CD4-positive, alpha-beta memory T cell (primary cell): Measurements from ENCODE around the gene MCC. TPM values are rescaled to one million over a fixed set of nuclear protein-coding genes. Genes with fewer than 3 reads are reported as not detected.
"Not testable (repeated sequence)": the region's sequence is repeated elsewhere in the genome, so short reads cannot be mapped to it uniquely, and the experiment has no call there.

Experiments
- CTCF ChIA-PET: fragments of 350-600 bp; sonication (Branson Sonifier 250); formaldehyde crosslinking; loops from one replicate; lab custom pipeline; 2021; ENCODE audit warnings: inconsistent platforms; ENCODE audit not compliant: partially characterized antibody; lab: Charles Lee
- POLR2A ChIA-PET: fragments of 350-600 bp; sonication (Branson Sonifier 250); formaldehyde crosslinking; loops from one replicate; lab custom pipeline; 2021; ENCODE audit not compliant: partially characterized antibody; lab: Charles Lee
- DNase-seq, 5 donors: peaks; one replicate each; pipeline versions ENCODE4 v3.0.0 to v3.0.0-alpha.2; 2020 to 2022; ENCODE audit warnings: mixed read lengths in 1 of 5
- H3K27ac ChIP-seq: one replicate; pipeline ENCODE4 v1.7.0; 2013; ENCODE audit warnings: low read depth, low read length
- H3K27me3 ChIP-seq: 2 replicates; pipeline ENCODE4 v1.7.0; 2013; ENCODE audit warnings: mild to moderate bottlenecking, low read length, moderate library complexity; ENCODE audit not compliant: insufficient read depth
- H3K36me3 ChIP-seq: 2 replicates; pipeline ENCODE4 v1.7.0; 2013; ENCODE audit warnings: mild to moderate bottlenecking, low read length, moderate library complexity; ENCODE audit not compliant: insufficient read depth
- H3K4me1 ChIP-seq: 2 replicates; pipeline ENCODE4 v1.7.0; 2013; ENCODE audit warnings: mild to moderate bottlenecking, low read length, moderate library complexity; ENCODE audit not compliant: insufficient read depth
- H3K4me3 ChIP-seq, 2 donors: one replicate each; pipeline ENCODE4 v1.7.0; 2013; ENCODE audit warnings: low read length in 2 of 2, mild to moderate bottlenecking in 1 of 2
- H3K9me3 ChIP-seq, 2 donors: one replicate each; pipeline ENCODE4 v1.7.0; 2013; ENCODE audit warnings: low read length in 2 of 2, control low read depth in 1 of 2; ENCODE audit not compliant: control insufficient read depth in 1 of 2
- H3K27ac Mint-ChIP-seq, 7 donors: one replicate each; pipeline ENCODE4 v1.8.0; 2020 to 2021; ENCODE audit warnings: mixed read lengths in 7 of 7, mild to moderate bottlenecking in 6 of 7, inconsistent platforms in 3 of 7, moderate library complexity in 3 of 7
- H3K27me3 Mint-ChIP-seq, 2 donors: one replicate each; pipeline ENCODE4 v1.8.0; 2020 to 2021; ENCODE audit warnings: mixed read lengths in 2 of 2
- H3K36me3 Mint-ChIP-seq, 2 donors: one replicate each; pipeline ENCODE4 v1.8.0; 2020 to 2021; ENCODE audit warnings: mixed read lengths in 2 of 2, inconsistent platforms in 1 of 2, mild to moderate bottlenecking in 1 of 2
- H3K4me1 Mint-ChIP-seq, 4 donors: one replicate each; pipeline ENCODE4 v1.8.0; 2020 to 2021; ENCODE audit warnings: mixed read lengths in 4 of 4, mild to moderate bottlenecking in 1 of 4
- H3K4me3 Mint-ChIP-seq, 8 donors: one replicate each; pipeline ENCODE4 v1.8.0; 2020 to 2021; ENCODE audit warnings: mixed read lengths in 8 of 8, mild to moderate bottlenecking in 7 of 8, moderate library complexity in 6 of 8, inconsistent platforms in 3 of 8
- H3K9me3 Mint-ChIP-seq, 8 donors: one replicate each; pipeline ENCODE4 v1.8.0; 2020 to 2021; ENCODE audit warnings: mixed read lengths in 8 of 8, mild to moderate bottlenecking in 5 of 8, inconsistent platforms in 3 of 8, moderate library complexity in 1 of 8
- intact Hi-C: fragments of 100-400 bp; cut with micrococcal nuclease; formaldehyde crosslinking; loops from one replicate; pipeline ENCODE4 v1.15.1; 2023
- polyA plus RNA-seq, 2 donors: library from polyadenylated mRNA; unstranded; fragments of 300-500 nt; fragmentation: Illumina TruSeq; gene quantifications; one replicate each; pipeline ENCODE4 v1.2.3, GENCODE V29; 2021
- total RNA-seq, 2 experiments: library from RNA; stranded (reverse); gene quantifications; one replicate each; pipeline ENCODE4 v1.2.3, GENCODE V29; 2021

Gene MCC
- total and polyA plus RNA-seq, 4 experiments from 2014 or later, result 0.92 to 12.1 (median 7.7) TPM

DNA sequence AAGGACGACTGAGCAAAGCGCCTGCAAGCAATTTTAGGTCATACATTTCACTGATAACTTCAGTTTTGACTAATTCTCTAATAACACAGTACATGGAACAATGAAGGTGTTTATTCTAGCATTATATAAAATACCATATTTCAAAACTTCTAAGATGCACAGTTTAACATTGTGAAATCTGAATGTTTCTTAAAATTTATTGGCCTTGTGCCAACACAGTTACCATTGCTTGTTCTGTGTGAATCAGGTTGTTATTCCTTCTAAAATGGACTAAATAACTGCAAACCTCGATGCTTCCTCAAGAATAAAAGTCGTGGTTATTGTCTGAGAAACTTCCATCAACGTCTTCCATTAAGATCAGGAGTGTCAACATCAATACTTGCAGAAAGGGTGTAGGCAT lies 8.0 kb downstream of the MCC start:
- Mint-ChIP-seq H3K9me3 (no peaks in the 10 kb centered on the region), H3K4me1 (no peaks in the 10 kb centered on the region), H3K27me3 (peaks cover 13 to 18% of the 10 kb centered on the region in 2 donors), H3K36me3 (no peaks in the 10 kb centered on the region), H3K27ac (no peak overlapping the region), H3K4me3 (no peak overlapping the region)
- peaks cover 4% of the 10 kb centered on the region for H3K27me3 ChIP-seq
- POLR2A ChIA-PET, result no interaction called here
- no peaks in the 10 kb centered on the region for H3K36me3 ChIP-seq
- intact Hi-C loops, result no loop called here
- H3K4me3 ChIP-seq, result no peak overlapping the region
- CTCF ChIA-PET, result no interaction called here
- DNase-seq, result no peak
- no peak overlapping the region for H3K27ac ChIP-seq
- H3K9me3 ChIP-seq, result no peaks in the 10 kb centered on the region
- no peaks in the 10 kb centered on the region for H3K4me1 ChIP-seq

DNA sequence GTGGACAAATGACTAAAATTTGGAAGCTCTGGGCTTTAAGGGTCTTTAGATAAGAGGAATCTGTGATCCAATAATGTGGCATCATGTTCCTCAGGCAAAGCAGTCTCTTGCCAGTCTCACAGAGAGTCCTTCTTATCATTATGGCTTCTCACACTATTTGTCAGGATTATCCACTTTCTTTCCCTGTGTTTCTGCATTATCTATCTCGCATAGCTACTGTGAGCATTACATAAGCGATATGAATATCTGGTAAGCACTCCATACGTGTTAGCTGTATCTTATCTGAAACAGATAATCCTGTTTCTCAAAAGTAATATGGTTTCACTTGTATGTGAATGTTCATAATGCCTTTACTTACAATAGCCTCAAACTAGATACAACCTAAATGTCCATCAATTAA lies 9.6 kb downstream of the MCC start:
- Histone ChIP-seq H3K4me3 (no peak overlapping the region), H3K27me3 (no peaks in the 10 kb centered on the region), H3K9me3 (no peaks in the 10 kb centered on the region), H3K27ac (no peak overlapping the region), H3K36me3 (no peaks in the 10 kb centered on the region), H3K4me1 (no peaks in the 10 kb centered on the region)
- Mint-ChIP-seq H3K36me3 (no peaks in the 10 kb centered on the region), H3K4me3 (no peak overlapping the region), H3K4me1 (no peaks in the 10 kb centered on the region), H3K27me3 (peaks cover 11 to 20% of the 10 kb centered on the region in 2 donors), H3K9me3 (no peaks in the 10 kb centered on the region), H3K27ac (no peak overlapping the region)
- intact Hi-C loops, result no loop called here
- no peak for DNase-seq
- ChIA-PET POLR2A (no interaction called here), CTCF (no interaction called here)

- CTCF ChIA-PET, result no interaction called here
- DNase-seq, result no peak
- POLR2A ChIA-PET, result no interaction called here
- Mint-ChIP-seq H3K27me3 (peaks cover 13 to 16% of the 10 kb centered on the region in 2 donors), H3K9me3 (peaks cover 0 to 5% (median 0%) of the 10 kb centered on the region in 8 donors), H3K27ac (no peak overlapping the region), H3K4me1 (no peaks in the 10 kb centered on the region), H3K36me3 (no peaks in the 10 kb centered on the region), H3K4me3 (no peak overlapping the region)
- Histone ChIP-seq H3K36me3 (no peaks in the 10 kb centered on the region), H3K4me3 (no peak overlapping the region), H3K27ac (no peak overlapping the region), H3K4me1 (no peaks in the 10 kb centered on the region), H3K27me3 (no peaks in the 10 kb centered on the region), H3K9me3 (no peaks in the 10 kb centered on the region)
- intact Hi-C loops, result no loop called here
Measured at GRCh38 chr5:113474100-113474728, 14.0 kb downstream of the MCC start.

- no peak overlapping the region for H3K4me3 ChIP-seq
- POLR2A ChIA-PET, result no interaction called here
- Mint-ChIP-seq H3K9me3 (no peaks in the 10 kb centered on the region), H3K4me1 (no peaks in the 10 kb centered on the region), H3K36me3 (no peaks in the 10 kb centered on the region), H3K27ac (no peak overlapping the region), H3K27me3 (no peaks in the 10 kb centered on the region), H3K4me3 (no peak overlapping the region)
- CTCF ChIA-PET, result no interaction called here
- intact Hi-C loops, result no loop called here
- H3K36me3 ChIP-seq, result no peaks in the 10 kb centered on the region
- no peak overlapping the region for H3K27ac ChIP-seq
- DNase-seq, result no peak
- no peaks in the 10 kb centered on the region for H3K27me3 ChIP-seq
- no peaks in the 10 kb centered on the region for H3K9me3 ChIP-seq
- H3K4me1 ChIP-seq, result no peaks in the 10 kb centered on the region
Measured at GRCh38 chr5:113463032-113463431, 25.2 kb downstream of the MCC start.

DNA sequence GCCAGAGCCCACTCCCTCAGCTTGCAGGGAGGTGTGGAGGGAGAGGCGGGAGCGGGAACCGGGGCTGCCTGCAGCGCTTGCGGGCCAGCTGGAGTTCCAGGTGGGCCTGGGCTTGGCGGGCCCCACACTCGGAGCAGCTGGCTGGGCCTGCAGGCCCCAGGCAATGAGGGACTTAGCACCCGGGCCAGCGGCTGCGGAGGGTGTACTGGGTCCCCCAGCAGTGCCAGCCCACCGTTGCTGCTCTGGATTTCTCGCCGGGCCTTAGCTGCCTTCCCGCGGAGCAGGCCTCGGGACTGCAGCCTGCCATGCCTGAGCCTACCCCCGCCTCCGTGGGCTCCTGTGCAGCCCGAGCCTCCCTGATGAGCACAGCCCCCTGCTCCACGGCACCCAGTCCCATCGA lies 31.1 kb downstream of the MCC start:
- DNase-seq, H3K4me3 Mint-ChIP-seq, POLR2A ChIA-PET, H3K4me1 Mint-ChIP-seq, H3K27me3 Mint-ChIP-seq, H3K4me1 ChIP-seq, H3K9me3 Mint-ChIP-seq, H3K9me3 ChIP-seq, H3K36me3 Mint-ChIP-seq, H3K27ac Mint-ChIP-seq, intact Hi-C loops, H3K4me3 ChIP-seq, CTCF ChIA-PET, H3K27ac ChIP-seq, H3K27me3 ChIP-seq, H3K36me3 ChIP-seq: not testable (repeated sequence)

DNA sequence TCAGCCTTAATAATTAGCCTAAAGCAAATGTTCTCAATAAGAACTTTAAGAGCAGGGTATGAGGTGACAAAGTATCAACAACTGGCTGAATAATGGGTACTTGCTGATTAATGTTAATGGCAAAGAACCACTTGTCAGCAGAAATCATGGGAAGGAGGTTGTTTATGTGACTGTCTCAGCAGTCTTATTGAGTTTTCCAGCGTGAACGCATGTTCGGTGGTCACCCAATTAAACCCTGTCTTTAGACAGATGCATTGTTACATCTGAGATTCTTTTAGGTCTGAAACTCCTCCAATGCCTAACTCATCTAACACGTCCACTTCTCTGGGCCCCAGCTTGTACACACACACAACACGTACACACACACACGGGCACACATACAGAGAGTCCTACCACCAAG lies 35.3 kb downstream of the MCC start:
- Mint-ChIP-seq H3K27ac (no peak overlapping the region), H3K9me3 (peaks cover 0 to 2% (median 0%) of the 10 kb centered on the region in 8 donors)
- CTCF ChIA-PET, result no interaction called here

GRCh38 chr5:113451797-113452196 lies 36.5 kb downstream of the MCC start:
- Histone ChIP-seq H3K4me3 (no peak overlapping the region), H3K9me3 (no peaks in the 10 kb centered on the region), H3K27ac (no peak overlapping the region), H3K4me1 (peaks cover 4% of the 10 kb centered on the region), H3K36me3 (no peaks in the 10 kb centered on the region), H3K27me3 (peaks cover 4% of the 10 kb centered on the region)
- peaks cover 8 to 13% (median 11%) of the 10 kb centered on the region in 4 donors for H3K4me1 Mint-ChIP-seq
- ChIA-PET POLR2A (no interaction called here), CTCF (no interaction called here)
- H3K27ac Mint-ChIP-seq, result no peak overlapping the region
- no peaks in the 10 kb centered on the region for H3K36me3 Mint-ChIP-seq
- intact Hi-C loops, result no loop called here
- peaks cover 3% of the 10 kb centered on the region in 2 donors for H3K27me3 Mint-ChIP-seq
- H3K9me3 Mint-ChIP-seq, result peaks cover 0 to 2% (median 0%) of the 10 kb centered on the region in 8 donors
- no peak overlapping the region for H3K4me3 Mint-ChIP-seq
- DNase-seq, result no peak

More for the DNA sequence above, 35.3 kb downstream of the MCC start:
- peaks cover 3% of the 10 kb centered on the region in 2 donors for H3K27me3 Mint-ChIP-seq
- Histone ChIP-seq H3K27ac (no peak overlapping the region), H3K36me3 (no peaks in the 10 kb centered on the region), H3K4me1 (peaks cover 4% of the 10 kb centered on the region), H3K27me3 (no peaks in the 10 kb centered on the region), H3K4me3 (no peak overlapping the region), H3K9me3 (no peaks in the 10 kb centered on the region)
- POLR2A ChIA-PET, result no interaction called here
- H3K36me3 Mint-ChIP-seq, result no peaks in the 10 kb centered on the region
- H3K4me1 Mint-ChIP-seq, result peaks cover 8 to 13% (median 11%) of the 10 kb centered on the region in 4 donors
- intact Hi-C loops, result no loop called here
- no peak for DNase-seq
- no peak overlapping the region for H3K4me3 Mint-ChIP-seq
